ENCODE data around the gene TRIM41. TPM values are rescaled to one million over a fixed set of nuclear protein-coding genes. Genes with fewer than 3 reads are reported as not detected.

The TRIM41 gene
- total and polyA plus RNA-seq, 2 of the 13 experiments (the other 11 are each of a cell fraction or from before 2014, with no cell fraction given) = 10.2 to 16.7 TPM

GRCh38 chr5:181261320-181262049 is 38.4 kb downstream of the TRIM41 start (continued):
- TF ChIP-seq CENPT (CRISPR knock-in tag; IDR thresholded peaks at IDR 0.05; ENCODE audit: low read depth) (no peak), ZNF724P (CRISPR knock-in tag; IDR thresholded peaks at IDR 0.05; ENCODE audit: borderline replicate concordance) (peak; percentile 56; the same call in 1 of the 2 replicates), CENPBD1 (CRISPR knock-in tag; IDR thresholded peaks at IDR 0.05; ENCODE audit: borderline replicate concordance, low read depth) (no peak), ZFY (CRISPR knock-in tag; IDR thresholded peaks at IDR 0.05) (peak; percentile 98), EEA1 (CRISPR knock-in tag; IDR thresholded peaks at IDR 0.05; ENCODE audit: borderline replicate concordance) (no peak), KDM6A (CRISPR knock-in tag; IDR thresholded peaks at IDR 0.05; ENCODE audit: low read depth) (no peak), ZNF75D (CRISPR knock-in tag; IDR thresholded peaks at IDR 0.05; ENCODE audit: borderline replicate concordance) (no peak), POLR2AphosphoS2 (IDR thresholded peaks at IDR 0.05; ENCODE audit: low read depth, low read length) (no peak), ZFP62 (CRISPR knock-in tag; IDR thresholded peaks at IDR 0.05) (0 out of 2 replicates have a peak, but pooled peaks have one; percentile 56), NKX3-1 (CRISPR knock-in tag; IDR thresholded peaks at IDR 0.05) (peak; percentile 42; the same call in 1 of the 2 replicates), SYNCRIP (IDR thresholded peaks at IDR 0.05; ENCODE audit: insufficient read depth, low read depth, low read length) (no peak), ZNF138 (CRISPR knock-in tag; IDR thresholded peaks at IDR 0.05; ENCODE audit: low read depth) (no peak), PLRG1 (conservative IDR thresholded peaks at IDR 0.05) (no peak), PLSCR1 (CRISPR knock-in tag; IDR thresholded peaks at IDR 0.05; ENCODE audit: borderline replicate concordance) (no peak), KLF11 (CRISPR knock-in tag; IDR thresholded peaks at IDR 0.05) (no peak), MED1 (CRISPR knock-in tag; IDR thresholded peaks at IDR 0.05) (peak; percentile 11; the same call in 1 of the 2 replicates), MAFF (IDR thresholded peaks at IDR 0.05; ENCODE audit: low read depth, low read length) (no peak), GTF2F1 (IDR thresholded peaks at IDR 0.05; ENCODE audit: low read length) (no peak), LCORL (IDR thresholded peaks at IDR 0.05) (0 out of 2 replicates have a peak, but pooled peaks have one; percentile 34), LCORL (CRISPR knock-in tag; IDR thresholded peaks at IDR 0.05) (peak; percentile 53; the same call in 1 of the 2 replicates), PHF5A (CRISPR knock-in tag; IDR thresholded peaks at IDR 0.05; ENCODE audit: low read depth, unreplicated experiment) (no peak), SRY (CRISPR knock-in tag; IDR thresholded peaks at IDR 0.05) (no peak), CERS6 (CRISPR knock-in tag; IDR thresholded peaks at IDR 0.05) (no peak), MIER2 (CRISPR knock-in tag; IDR thresholded peaks at IDR 0.05) (no peak), E2F2 (CRISPR knock-in tag; IDR thresholded peaks at IDR 0.05; ENCODE audit: borderline replicate concordance) (no peak), ZNF496 (CRISPR knock-in tag; IDR thresholded peaks at IDR 0.05; ENCODE audit: insufficient replicate concordance) (no peak), ZNF543 (CRISPR knock-in tag; IDR thresholded peaks at IDR 0.05) (peak; percentile 54; the same call in 1 of the 2 replicates), TMF1 (CRISPR knock-in tag; IDR thresholded peaks at IDR 0.05; ENCODE audit: low read depth) (no peak), ZSCAN21 (CRISPR knock-in tag; IDR thresholded peaks at IDR 0.05; ENCODE audit: borderline replicate concordance) (no peak), HMG20B (CRISPR knock-in tag; conservative IDR thresholded peaks at IDR 0.05) (no peak), RFX1 (IDR thresholded peaks at IDR 0.05) (no peak)
